ENCODE data around the gene BRME1. TPM values are rescaled to one million over a fixed set of nuclear protein-coding genes. Genes with fewer than 3 reads are reported as not detected.

BRME1 gene
- total and polyA plus RNA-seq, 2 of the 13 experiments (the other 11 are each of a cell fraction or from before 2014, with no cell fraction given) = 0.74 to 1.5 TPM

GRCh38 chr19:13876834-13877233, 29.1 kb downstream of the BRME1 start, which contains the start of gene NANOS3 (continued):
- TF ChIP-seq ZNF407 (CRISPR knock-in tag; IDR thresholded peaks at IDR 0.05; ENCODE audit: not compliant biosample characterization) (no peak), SRSF9 (IDR thresholded peaks at IDR 0.05; ENCODE audit: borderline replicate concordance, insufficient read depth, low read depth, low read length, poor library complexity, severe bottlenecking) (no peak), ZNF687 (CRISPR knock-in tag; IDR thresholded peaks at IDR 0.05) (no peak), HDAC2 (CRISPR knock-in tag; IDR thresholded peaks at IDR 0.05) (no peak), SP5 (CRISPR knock-in tag; IDR thresholded peaks at IDR 0.05; ENCODE audit: borderline replicate concordance, low read depth) (no peak), NCOR1 (IDR thresholded peaks at IDR 0.05; ENCODE audit: borderline replicate concordance, low read length) (no peak), ZNF274 (CRISPR knock-in tag; IDR thresholded peaks at IDR 0.05) (no peak), SKI (IDR thresholded peaks at IDR 0.05; ENCODE audit: partially characterized antibody) (no peak), ETS1 (CRISPR knock-in tag; IDR thresholded peaks at IDR 0.05) (no peak), MAFG (CRISPR knock-in tag; IDR thresholded peaks at IDR 0.05) (no peak), NAIF1 (CRISPR knock-in tag; IDR thresholded peaks at IDR 0.05; ENCODE audit: borderline replicate concordance) (no peak), SIN3B (IDR thresholded peaks at IDR 0.05; ENCODE audit: low read length) (no peak), ARNTL (CRISPR knock-in tag; IDR thresholded peaks at IDR 0.05) (no peak)
